IPS-18a (cell line): ENCODE measurements around the gene NUPR2.
"Not testable (repeated sequence)": the region's sequence is repeated elsewhere in the genome, so short reads cannot be mapped to it uniquely, and the experiment has no call there.

Experiments used
- H3K27ac ChIP-seq: one replicate; pipeline ENCODE4 v1.5.1; 2013; ENCODE audit warnings: low read length
- H3K27me3 ChIP-seq: one replicate; pipeline ENCODE4 v1.6.1; 2013; ENCODE audit warnings: mild to moderate bottlenecking, low read length; ENCODE audit not compliant: control insufficient read depth, insufficient read depth
- H3K36me3 ChIP-seq: one replicate; pipeline ENCODE4 v1.6.1; 2013; ENCODE audit warnings: low read depth, low read length; ENCODE audit not compliant: control insufficient read depth
- H3K4me1 ChIP-seq: one replicate; pipeline ENCODE4 v1.6.1; 2013; ENCODE audit warnings: low read depth, low read length; ENCODE audit not compliant: control insufficient read depth
- H3K4me3 ChIP-seq: one replicate; pipeline ENCODE4 v1.5.1; 2013; ENCODE audit warnings: low read length
- H3K9ac ChIP-seq: one replicate; pipeline ENCODE4 v1.6.1; 2013; ENCODE audit warnings: mild to moderate bottlenecking, low read length, moderate library complexity
- H3K9me3 ChIP-seq: one replicate; pipeline ENCODE4 v1.6.1; 2013; ENCODE audit warnings: low read depth, low read length; ENCODE audit not compliant: control insufficient read depth

NUPR2 gene

DNA sequence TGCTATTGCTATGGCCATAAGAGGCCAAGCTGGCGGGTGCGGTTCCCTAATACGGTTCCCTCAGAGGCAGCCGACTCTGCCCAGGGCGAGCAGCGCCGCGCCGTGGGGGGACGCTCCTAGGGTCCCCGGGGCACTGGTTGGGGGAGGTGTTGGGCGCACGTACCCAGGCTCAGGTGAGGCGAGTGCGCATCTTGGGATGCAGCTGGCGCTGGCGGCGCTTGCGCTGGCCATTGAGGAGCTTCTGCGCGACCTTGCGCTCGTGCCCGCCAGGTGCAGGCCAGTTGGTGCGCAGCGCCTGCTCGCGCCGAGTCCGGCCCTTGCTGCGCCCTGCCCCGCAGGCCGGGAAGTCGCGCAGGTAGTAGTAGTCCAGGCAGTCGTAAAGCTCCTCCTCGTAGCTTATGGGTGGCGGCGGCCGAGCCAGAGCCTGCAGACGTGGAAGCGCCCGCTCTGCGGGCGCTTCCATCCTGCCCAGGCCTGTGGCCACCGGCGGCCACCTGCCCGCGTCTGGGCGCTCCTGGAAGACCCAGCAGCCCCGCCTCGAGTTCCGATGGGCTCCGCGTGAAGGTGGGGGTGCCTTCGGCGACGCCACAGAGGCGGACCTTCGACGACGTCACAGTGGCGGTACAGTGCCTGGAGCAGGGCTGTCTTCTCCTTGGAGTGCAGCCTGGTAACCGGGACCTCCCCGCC, at the start of gene NUPR2:
Gene NUPR2, minus strand, starts transcription at position 566 of the 687 bp plus-strand sequence. Its CDS starts 103 bp downstream, at position 463.
- Histone ChIP-seq H3K9me3 (peaks cover 42% of the 10 kb centered on the region), H3K4me3 (no peak within 1 kb of the TSS), H3K9ac (no peak within 1 kb of the TSS), H3K27ac (no peak within 1 kb of the TSS), H3K36me3 (no peaks in the 10 kb centered on the region), H3K27me3 (no peaks in the 10 kb centered on the region), H3K4me1 (no peaks in the 10 kb centered on the region)

DNA sequence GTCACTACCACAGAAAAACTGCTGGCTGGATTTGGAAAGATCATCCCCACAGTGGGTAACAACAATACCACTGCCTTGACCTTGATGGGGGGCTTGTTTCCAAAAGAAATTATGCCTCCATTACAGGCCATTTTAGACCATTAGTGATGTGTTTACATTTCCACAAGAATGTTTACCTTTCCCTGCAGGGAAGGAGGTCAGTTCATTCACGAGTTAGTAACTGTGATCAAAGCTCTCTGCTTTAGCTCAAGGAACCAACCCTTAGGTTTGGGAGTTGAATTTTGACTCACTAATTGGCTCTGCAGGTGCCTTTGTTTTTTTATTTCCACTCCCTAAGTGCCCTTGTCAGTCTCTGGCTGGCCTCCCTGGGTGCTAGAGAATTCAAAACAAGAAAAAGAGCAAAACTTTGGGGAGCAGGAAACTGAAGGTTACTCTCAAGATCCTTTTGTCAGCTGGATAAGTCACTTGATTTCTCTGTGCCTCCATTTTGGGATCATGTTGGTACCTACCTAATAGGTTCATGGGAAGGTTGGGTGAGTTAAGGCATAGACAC, 41.1 kb upstream of the NUPR2 start:
- H3K36me3 ChIP-seq = no peaks in the 10 kb centered on the region
- H3K27me3 ChIP-seq = no peaks in the 10 kb centered on the region
- H3K9ac ChIP-seq = no peak overlapping the region
- no peaks in the 10 kb centered on the region for H3K4me1 ChIP-seq
- peaks cover 56% of the 10 kb centered on the region for H3K9me3 ChIP-seq
- H3K27ac ChIP-seq = no peak overlapping the region
- H3K4me3 ChIP-seq = no peak overlapping the region

GRCh38 chr7:56131062-56131461, 14.8 kb upstream of the NUPR2 start:
- H3K4me3 ChIP-seq, H3K4me1 ChIP-seq, H3K9ac ChIP-seq, H3K36me3 ChIP-seq, H3K27ac ChIP-seq, H3K27me3 ChIP-seq: not testable (repeated sequence)
- peaks cover 50% of the 10 kb centered on the region for H3K9me3 ChIP-seq

DNA sequence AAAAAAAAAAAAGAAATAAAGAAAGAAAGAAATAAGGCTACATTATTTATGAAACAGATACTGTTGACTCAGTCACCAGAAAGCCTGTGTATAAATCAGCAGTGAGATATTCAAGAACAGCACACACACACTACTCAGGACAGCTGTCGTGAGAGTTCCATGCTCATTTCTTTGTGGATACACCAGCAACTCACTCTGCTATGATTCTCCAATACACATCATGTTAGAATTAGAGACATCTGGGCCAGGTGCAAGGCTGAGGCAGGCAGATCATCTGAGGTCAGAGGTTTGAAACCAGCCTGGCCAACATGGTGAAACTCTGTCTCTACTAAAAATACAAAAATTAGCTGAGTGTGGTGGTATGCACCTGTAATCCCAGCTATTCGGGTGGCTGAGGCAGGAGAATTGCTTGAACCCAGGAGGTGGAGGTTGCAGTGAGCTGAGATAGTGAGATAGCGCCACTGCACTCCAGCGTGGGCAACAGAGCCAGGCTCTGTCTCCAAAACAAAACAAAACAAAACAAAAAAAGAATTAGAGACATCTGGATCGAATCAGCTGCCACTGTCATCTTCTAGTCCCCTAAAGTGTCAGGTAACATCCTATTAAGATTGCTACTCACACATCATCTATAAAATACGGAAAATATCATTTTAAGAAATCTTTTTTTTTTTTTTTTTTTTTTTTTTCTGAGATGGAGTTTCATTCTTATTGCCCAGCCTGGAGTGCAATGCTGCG, 11.2 kb upstream of the NUPR2 start:
- Histone ChIP-seq H3K9ac (no peak overlapping the region), H3K4me1 (no peaks in the 10 kb centered on the region), H3K27ac (no peak overlapping the region), H3K9me3 (peaks cover 52% of the 10 kb centered on the region), H3K4me3 (no peak overlapping the region), H3K36me3 (no peaks in the 10 kb centered on the region), H3K27me3 (no peaks in the 10 kb centered on the region)

DNA sequence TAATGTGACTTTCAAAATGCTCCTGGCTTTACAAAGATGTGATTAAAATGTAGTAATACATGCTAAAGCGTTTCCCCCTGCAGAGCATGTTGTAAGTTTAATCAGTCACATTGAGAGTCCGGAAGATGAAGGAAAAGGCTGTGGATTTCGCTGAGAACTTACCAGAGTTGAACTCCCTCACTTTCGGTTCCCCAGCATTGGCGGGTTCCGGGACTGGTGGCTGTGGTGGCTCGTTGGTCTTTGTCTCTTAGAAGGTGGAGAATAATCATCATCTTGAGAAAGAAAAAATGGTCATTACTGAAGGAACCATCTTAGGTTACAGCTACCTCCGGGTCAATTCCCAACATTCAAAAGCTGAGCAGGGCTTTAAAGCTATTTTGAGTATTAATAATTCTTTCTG, 9.6 kb upstream of the NUPR2 start:
- Histone ChIP-seq H3K27ac (no peak overlapping the region), H3K9ac (no peak overlapping the region), H3K4me1 (no peaks in the 10 kb centered on the region), H3K9me3 (peaks cover 49% of the 10 kb centered on the region), H3K36me3 (no peaks in the 10 kb centered on the region), H3K4me3 (no peak overlapping the region), H3K27me3 (no peaks in the 10 kb centered on the region)

GRCh38 chr7:56124981-56125380, 8.8 kb upstream of the NUPR2 start:
- no peaks in the 10 kb centered on the region for H3K4me1 ChIP-seq
- H3K27me3 ChIP-seq = no peaks in the 10 kb centered on the region
- H3K27ac ChIP-seq = no peak overlapping the region
- H3K9ac ChIP-seq = no peak overlapping the region
- H3K9me3 ChIP-seq = peaks cover 48% of the 10 kb centered on the region
- no peak overlapping the region for H3K4me3 ChIP-seq
- no peaks in the 10 kb centered on the region for H3K36me3 ChIP-seq

GRCh38 chr7:56121440-56121839, 5.2 kb upstream of the NUPR2 start:
- no peaks in the 10 kb centered on the region for H3K4me1 ChIP-seq
- peaks cover 61% of the 10 kb centered on the region for H3K9me3 ChIP-seq
- no peaks in the 10 kb centered on the region for H3K36me3 ChIP-seq
- no peak overlapping the region for H3K9ac ChIP-seq
- H3K27ac ChIP-seq = no peak overlapping the region
- H3K27me3 ChIP-seq = no peaks in the 10 kb centered on the region
- H3K4me3 ChIP-seq = no peak overlapping the region

GRCh38 chr7:56112244-56112643, 4.0 kb downstream of the NUPR2 start:
- H3K9me3 ChIP-seq = peaks cover 31% of the 10 kb centered on the region

GRCh38 chr7:56110611-56111010, 5.6 kb downstream of the NUPR2 start:
- H3K36me3 ChIP-seq = no peaks in the 10 kb centered on the region

More at GRCh38 chr7:56112244-56112643, 4.0 kb downstream of the NUPR2 start:
- H3K9ac ChIP-seq, H3K4me1 ChIP-seq, H3K36me3 ChIP-seq, H3K27me3 ChIP-seq, H3K27ac ChIP-seq, H3K4me3 ChIP-seq: not testable (repeated sequence)

DNA sequence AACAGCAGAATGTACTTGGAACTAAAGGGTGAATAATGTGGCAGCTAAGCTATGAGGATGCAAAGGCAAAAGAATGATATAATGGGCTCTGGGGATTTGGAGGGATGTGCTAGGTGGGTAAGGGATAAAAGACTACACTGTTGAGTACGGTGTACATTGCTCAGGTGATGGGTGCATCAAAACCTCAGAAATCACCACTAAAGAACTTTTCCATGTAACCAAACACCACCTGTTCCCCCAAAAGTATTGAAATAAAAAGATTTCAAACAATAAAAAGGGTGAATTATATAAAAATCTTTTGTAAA, 8.3 kb downstream of the NUPR2 start:
- Histone ChIP-seq H3K27ac (no peak overlapping the region), H3K4me1 (peaks cover 2% of the 10 kb centered on the region), H3K27me3 (no peaks in the 10 kb centered on the region), H3K9me3 (peaks cover 11% of the 10 kb centered on the region), H3K4me3 (no peak overlapping the region), H3K36me3 (peaks cover 11% of the 10 kb centered on the region), H3K9ac (no peak overlapping the region)

More at GRCh38 chr7:56110611-56111010, 5.6 kb downstream of the NUPR2 start:
- Histone ChIP-seq H3K4me1 (no peaks in the 10 kb centered on the region), H3K9ac (no peak overlapping the region), H3K9me3 (peaks cover 22% of the 10 kb centered on the region), H3K27ac (no peak overlapping the region), H3K27me3 (no peaks in the 10 kb centered on the region), H3K4me3 (no peak overlapping the region)

- peaks cover 26% of the 10 kb centered on the region for H3K36me3 ChIP-seq
- no peaks in the 10 kb centered on the region for H3K27me3 ChIP-seq
- peak within 1 kb of the TSS; percentile 100 for H3K4me3 ChIP-seq
- H3K9ac ChIP-seq = peak within 1 kb of the TSS; percentile 90
- peaks cover 11% of the 10 kb centered on the region for H3K9me3 ChIP-seq
- H3K27ac ChIP-seq = peak within 1 kb of the TSS; percentile 2
- H3K4me1 ChIP-seq = peaks cover 2% of the 10 kb centered on the region
Measured at GRCh38 chr7:56106108-56107073, 9.8 kb downstream of the NUPR2 start, which contains the start of gene CHCHD2. CHCHD2 (minus strand) TSS chr7:56106476; CDS start chr7:56106413, 63 bp downstream.
